Activated CD4-positive, alpha-beta memory T cell treated with anti-CD3 and anti-CD28 coated beads for 36 hours (primary cell): ENCODE results near the gene LRRC63. TPM values are rescaled to one million over a fixed set of nuclear protein-coding genes. Genes with fewer than 3 reads are reported as not detected.

Experiments used
- CTCF ChIA-PET: fragments of 350-600 bp; sonication (Branson Sonifier 250); formaldehyde crosslinking; loops from one replicate; lab custom pipeline; 2021; ENCODE audit warnings: antibody characterized with exemption, inconsistent platforms; lab: Charles Lee
- POLR2A ChIA-PET: fragments of 350-600 bp; sonication (Branson Sonifier 250); formaldehyde crosslinking; loops from one replicate; lab custom pipeline; 2021; ENCODE audit warnings: antibody characterized with exemption; lab: Charles Lee
- DNase-seq: peaks from one replicate; pipeline ENCODE4 v3.0.0-alpha.2; 2020
- H3K27ac Mint-ChIP-seq: one replicate; pipeline ENCODE4 v1.8.0; 2021; ENCODE audit warnings: mixed read lengths
- H3K27me3 Mint-ChIP-seq: one replicate; pipeline ENCODE4 v1.8.0; 2021; ENCODE audit warnings: mixed read lengths
- H3K36me3 Mint-ChIP-seq: one replicate; pipeline ENCODE4 v1.8.0; 2021; ENCODE audit warnings: mixed read lengths
- H3K4me1 Mint-ChIP-seq: one replicate; pipeline ENCODE4 v1.8.0; 2021; ENCODE audit warnings: low read depth, mixed read lengths
- H3K4me3 Mint-ChIP-seq: one replicate; pipeline ENCODE4 v1.8.0; 2021; ENCODE audit warnings: mild to moderate bottlenecking, mixed read lengths
- H3K9me3 Mint-ChIP-seq: one replicate; pipeline ENCODE4 v1.8.0; 2021; ENCODE audit warnings: mixed read lengths
- intact Hi-C: fragments of 100-400 bp; cut with micrococcal nuclease; formaldehyde crosslinking; loops from one replicate; pipeline ENCODE4 v1.15.1; 2023
- total RNA-seq, 2 experiments: library from RNA; stranded (reverse); gene quantifications; one replicate each; pipeline ENCODE4 v1.2.3, GENCODE V29; 2021

Gene LRRC63
- total RNA-seq, 2 experiments from 2014 or later: 0.45 to 0.63 TPM

GRCh38 chr13:46310066-46310465 lies 98.3 kb downstream of the LRRC63 start:
- peaks cover 11% of the 10 kb centered on the region for H3K4me1 Mint-ChIP-seq
- H3K4me3 Mint-ChIP-seq: no peak overlapping the region
- H3K36me3 Mint-ChIP-seq: peaks cover 7% of the 10 kb centered on the region
- intact Hi-C loops: no loop called here
- H3K27me3 Mint-ChIP-seq: no peaks in the 10 kb centered on the region
- no peak for DNase-seq
- CTCF ChIA-PET: no interaction called here
- no peak overlapping the region for H3K27ac Mint-ChIP-seq
- peaks cover 3% of the 10 kb centered on the region for H3K9me3 Mint-ChIP-seq
- POLR2A ChIA-PET: no interaction called here

- Mint-ChIP-seq H3K4me1 (peaks cover 15% of the 10 kb centered on the region), H3K27me3 (no peaks in the 10 kb centered on the region), H3K27ac (no peak overlapping the region), H3K36me3 (peaks cover 7% of the 10 kb centered on the region), H3K9me3 (peaks cover 3% of the 10 kb centered on the region), H3K4me3 (no peak overlapping the region)
- no peak for DNase-seq
- intact Hi-C loops: no loop called here
- POLR2A ChIA-PET: no interaction called here
- CTCF ChIA-PET: interaction anchor here (0.6 to 0.7 kb wide), 2 partner anchors 10 to 15 kb away, joined by 3 read pairs; no protein-coding TSS in a partner anchor
Measured at GRCh38 chr13:46311217-46311616, 99.5 kb downstream of the LRRC63 start.

- Mint-ChIP-seq H3K4me1 (peaks cover 15% of the 10 kb centered on the region), H3K36me3 (peaks cover 7% of the 10 kb centered on the region), H3K4me3 (no peak overlapping the region), H3K27ac (no peak overlapping the region), H3K27me3 (no peaks in the 10 kb centered on the region), H3K9me3 (peaks cover 3% of the 10 kb centered on the region)
- no peak for DNase-seq
- CTCF ChIA-PET: interaction anchor here (1.7 kb wide), 1 partner anchor 17 kb away, joined by 4 read pairs; no protein-coding TSS in a partner anchor
- POLR2A ChIA-PET: no interaction called here
- intact Hi-C loops: no loop called here
Measured at GRCh38 chr13:46313024-46313423, 101.3 kb downstream of the LRRC63 start.

- no peak for DNase-seq
- Mint-ChIP-seq H3K27ac (no peak overlapping the region), H3K4me3 (no peak overlapping the region), H3K36me3 (peaks cover 7% of the 10 kb centered on the region), H3K9me3 (peaks cover 3% of the 10 kb centered on the region), H3K27me3 (no peaks in the 10 kb centered on the region), H3K4me1 (peaks cover 15% of the 10 kb centered on the region)
- intact Hi-C loops: no loop called here
- CTCF ChIA-PET: interaction anchor here (0.6 to 1.8 kb wide), 3 partner anchors 17 to 66 kb away, joined by 3 to 4 read pairs (median 4); no protein-coding TSS in a partner anchor
- POLR2A ChIA-PET: no interaction called here
Measured at GRCh38 chr13:46313432-46314257, 101.9 kb downstream of the LRRC63 start.

GRCh38 chr13:46314587-46314986 lies 102.9 kb downstream of the LRRC63 start:
- H3K4me3 Mint-ChIP-seq: no peak overlapping the region
- CTCF ChIA-PET: interaction anchor here (1.0 to 1.8 kb wide), 3 partner anchors 18 to 27 kb away, joined by 4 read pairs; no protein-coding TSS in a partner anchor
- peaks cover 7% of the 10 kb centered on the region for H3K36me3 Mint-ChIP-seq
- peaks cover 3% of the 10 kb centered on the region for H3K9me3 Mint-ChIP-seq
- DNase-seq: no peak
- no peaks in the 10 kb centered on the region for H3K27me3 Mint-ChIP-seq
- intact Hi-C loops: no loop called here
- POLR2A ChIA-PET: no interaction called here
- no peak overlapping the region for H3K27ac Mint-ChIP-seq
- peaks cover 15% of the 10 kb centered on the region for H3K4me1 Mint-ChIP-seq

GRCh38 chr13:46315036-46315435 lies 103.3 kb downstream of the LRRC63 start:
- Mint-ChIP-seq H3K36me3 (peaks cover 7% of the 10 kb centered on the region), H3K27me3 (no peaks in the 10 kb centered on the region), H3K27ac (no peak overlapping the region), H3K4me3 (no peak overlapping the region), H3K9me3 (peaks cover under 1% of the 10 kb centered on the region), H3K4me1 (peaks cover 13% of the 10 kb centered on the region)
- intact Hi-C loops: no loop called here
- no peak for DNase-seq
- CTCF ChIA-PET: interaction anchor here (1.0 to 1.8 kb wide), 2 partner anchors 25 to 27 kb away, joined by 4 read pairs; no protein-coding TSS in a partner anchor
- POLR2A ChIA-PET: interaction anchor here (1.0 kb wide), 1 partner anchor 19 kb away, joined by 4 read pairs; no protein-coding TSS in a partner anchor

- H3K27ac Mint-ChIP-seq: no peak overlapping the region
- peaks cover 7% of the 10 kb centered on the region for H3K36me3 Mint-ChIP-seq
- H3K27me3 Mint-ChIP-seq: no peaks in the 10 kb centered on the region
- H3K9me3 Mint-ChIP-seq: no peaks in the 10 kb centered on the region
- CTCF ChIA-PET: interaction anchor here (1.0 to 2.0 kb wide), 3 partner anchors 20 to 28 kb away, joined by 4 to 5 read pairs (median 4); no protein-coding TSS in a partner anchor
- POLR2A ChIA-PET: interaction anchor here (1.0 to 1.4 kb wide), 2 partner anchors 20 to 24 kb away, joined by 3 to 4 read pairs; no protein-coding TSS in a partner anchor
- peaks cover 17% of the 10 kb centered on the region for H3K4me1 Mint-ChIP-seq
- DNase-seq: peak; percentile 35
- no peak overlapping the region for H3K4me3 Mint-ChIP-seq
- intact Hi-C loops: no loop called here
Measured at GRCh38 chr13:46315491-46316075, 103.9 kb downstream of the LRRC63 start.

- H3K4me1 Mint-ChIP-seq: peaks cover 29% of the 10 kb centered on the region
- H3K36me3 Mint-ChIP-seq: peaks cover 4% of the 10 kb centered on the region
- no peak for DNase-seq
- ChIA-PET POLR2A (no interaction called here), CTCF (interaction anchor here (2.0 kb wide), 1 partner anchor 22 kb away, joined by 5 read pairs; no protein-coding TSS in a partner anchor)
- no peaks in the 10 kb centered on the region for H3K9me3 Mint-ChIP-seq
- H3K4me3 Mint-ChIP-seq: no peak overlapping the region
- H3K27me3 Mint-ChIP-seq: no peaks in the 10 kb centered on the region
- intact Hi-C loops: no loop called here
- H3K27ac Mint-ChIP-seq: no peak overlapping the region
Measured at GRCh38 chr13:46317120-46317519, 105.4 kb downstream of the LRRC63 start.

- DNase-seq: no peak
- intact Hi-C loops: no loop called here
- H3K4me3 Mint-ChIP-seq: no peak overlapping the region
- ChIA-PET POLR2A (no interaction called here), CTCF (interaction anchor here (3.3 kb wide), 1 partner anchor 29 kb away, joined by 31 read pairs; no protein-coding TSS in a partner anchor)
- no peaks in the 10 kb centered on the region for H3K9me3 Mint-ChIP-seq
- H3K27me3 Mint-ChIP-seq: no peaks in the 10 kb centered on the region
- H3K27ac Mint-ChIP-seq: no peak overlapping the region
- H3K36me3 Mint-ChIP-seq: peaks cover 3% of the 10 kb centered on the region
- peaks cover 23% of the 10 kb centered on the region for H3K4me1 Mint-ChIP-seq
Measured at GRCh38 chr13:46318986-46319385, 107.3 kb downstream of the LRRC63 start.

- intact Hi-C loops: loop anchor here (5.0 to 10.0 kb wide), 4 partner anchors 33 to 696 kb away; partner anchors contain the start of gene LRRC63
- POLR2A ChIA-PET: no interaction called here
- no peaks in the 10 kb centered on the region for H3K36me3 Mint-ChIP-seq
- DNase-seq: no peak
- CTCF ChIA-PET: interaction anchor here (0.7 to 3.3 kb wide), 9 partner anchors 9 to 513 kb away, joined by 3 to 31 read pairs (median 10); no protein-coding TSS in a partner anchor
- H3K4me3 Mint-ChIP-seq: peak overlapping the region; percentile 68
- no peaks in the 10 kb centered on the region for H3K27me3 Mint-ChIP-seq
- no peaks in the 10 kb centered on the region for H3K9me3 Mint-ChIP-seq
- peak overlapping the region; percentile 78 for H3K27ac Mint-ChIP-seq
- H3K4me1 Mint-ChIP-seq: peaks cover 18% of the 10 kb centered on the region
Measured at GRCh38 chr13:46320406-46320805, 108.7 kb downstream of the LRRC63 start.

GRCh38 chr13:46320821-46321220 lies 109.1 kb downstream of the LRRC63 start:
- intact Hi-C loops: loop anchor here (1.0 to 10.0 kb wide), 7 partner anchors 25 to 810 kb away; partner anchors contain the start of gene LRRC63
- peaks cover 16% of the 10 kb centered on the region for H3K4me1 Mint-ChIP-seq
- no peaks in the 10 kb centered on the region for H3K27me3 Mint-ChIP-seq
- no peak for DNase-seq
- POLR2A ChIA-PET: interaction anchor here (1.0 kb wide), 1 partner anchor 148 kb away, joined by 3 read pairs; no protein-coding TSS in a partner anchor
- H3K27ac Mint-ChIP-seq: peak overlapping the region; percentile 78
- H3K4me3 Mint-ChIP-seq: peak overlapping the region; percentile 68
- H3K36me3 Mint-ChIP-seq: no peaks in the 10 kb centered on the region
- CTCF ChIA-PET: interaction anchor here (0.6 to 3.3 kb wide), 29 partner anchors 9 to 812 kb away, joined by 3 to 31 read pairs (median 4); partner anchors contain the start of gene LCP1
- no peaks in the 10 kb centered on the region for H3K9me3 Mint-ChIP-seq
